Endodermal cell (in vitro differentiated cells): Measurements from ENCODE around the gene INSIG1. TPM values are rescaled to one million over a fixed set of nuclear protein-coding genes. Genes with fewer than 3 reads are reported as not detected.

Experiments
- DNase-seq: peaks from one replicate; pipeline ENCODE4 v3.0.0-alpha.2; 2017
- H3K27ac ChIP-seq: 2 replicates; pipeline ENCODE4 v1.5.1; 2013; ENCODE audit warnings: mild to moderate bottlenecking, low read depth, low read length, moderate library complexity
- H3K27me3 ChIP-seq: 2 replicates; pipeline ENCODE4 v1.6.1; 2013; ENCODE audit warnings: mild to moderate bottlenecking, low read length, moderate library complexity; ENCODE audit not compliant: insufficient read depth, control insufficient read depth, poor library complexity, severe bottlenecking
- H3K36me3 ChIP-seq: 2 replicates; pipeline ENCODE4 v1.7.0; 2013; ENCODE audit warnings: mild to moderate bottlenecking, low read length, moderate library complexity; ENCODE audit not compliant: control insufficient read depth, insufficient read depth
- H3K4me1 ChIP-seq: one replicate; pipeline ENCODE4 v1.7.0; 2013; ENCODE audit warnings: low read length; ENCODE audit not compliant: control insufficient read depth, insufficient read depth
- H3K4me3 ChIP-seq: 2 replicates; pipeline ENCODE4 v1.5.1; 2013; ENCODE audit warnings: mild to moderate bottlenecking, low read length, moderate library complexity
- H3K9ac ChIP-seq: 2 replicates; pipeline ENCODE4 v1.6.1; 2013; ENCODE audit warnings: mild to moderate bottlenecking, low read length, moderate library complexity; ENCODE audit not compliant: poor library complexity, severe bottlenecking; ENCODE audit errors: extremely low read depth
- H3K9me3 ChIP-seq: 2 replicates; pipeline ENCODE4 v1.6.1; 2013; ENCODE audit warnings: mild to moderate bottlenecking, low read length, moderate library complexity; ENCODE audit not compliant: control insufficient read depth
- H3K27ac Mint-ChIP-seq: 2 replicates; pipeline ENCODE4 v1.8.0; 2020; ENCODE audit warnings: mixed read lengths
- H3K27me3 Mint-ChIP-seq: 2 replicates; pipeline ENCODE4 v1.8.0; 2021; ENCODE audit warnings: mild to moderate bottlenecking, mixed read lengths; ENCODE audit not compliant: insufficient read depth
- H3K36me3 Mint-ChIP-seq: 2 replicates; pipeline ENCODE4 v1.8.0; 2020; ENCODE audit warnings: low read depth, mixed read lengths
- H3K4me1 Mint-ChIP-seq: 2 replicates; pipeline ENCODE4 v1.8.0; 2020; ENCODE audit warnings: mixed read lengths
- H3K4me3 Mint-ChIP-seq: 2 replicates; pipeline ENCODE4 v1.8.0; 2020; ENCODE audit warnings: mild to moderate bottlenecking, moderate library complexity, mixed read lengths
- H3K9me3 Mint-ChIP-seq: 2 replicates; pipeline ENCODE4 v1.8.0; 2020; ENCODE audit warnings: mild to moderate bottlenecking, mixed read lengths
- CTCF ChIP-seq: fragments of 200-600 bp; sonication (generic); conservative IDR thresholded peaks from 2 replicates; pipeline ENCODE4 v1.5.0; 2021; ENCODE audit warnings: antibody characterized with exemption, mild to moderate bottlenecking
- WGBS, 2 experiments: methylation state at CpG; one replicate each; pipeline versions ENCODE4 v1.1.5 to v1.1.7; 2013; ENCODE audit warnings: missing lambda C conversion rate in 2 of 2, mixed read lengths in 1 of 2; ENCODE audit not compliant: insufficient coverage in 1 of 2, insufficient read length in 1 of 2; 5-methylcytosine and 5-hydroxymethylcytosine counted together
- total RNA-seq, 2 donors: library from RNA; stranded (reverse); fragmentation: NEBNext Ultra II Directional in 1 of 2; extraction: Animal tissue kit (Norgen Biotek cat#: 25700) in 1 of 2; gene quantifications; 2 replicates in 1 of 2; 3 replicates in 1 of 2; pipeline ENCODE4 v1.2.1, GENCODE V29; 2021

The INSIG1 gene
- total RNA-seq, 2 donors from 2014 or later: 27.2 to 36.9 TPM

GRCh38 chr7:155283565-155284194 is 14.0 kb upstream of the INSIG1 start:
- H3K27me3 Mint-ChIP-seq: peaks cover 4% of the 10 kb centered on the region
- H3K4me1 Mint-ChIP-seq: peaks cover 3% of the 10 kb centered on the region
- no peaks in the 10 kb centered on the region for H3K27me3 ChIP-seq
- WGBS, 2 experiments: 80 to 100% methylated on average over 1 to 2 of the region's 2 CpGs
- no peak overlapping the region for H3K4me3 ChIP-seq
- no peak overlapping the region for H3K9ac ChIP-seq
- H3K9me3 Mint-ChIP-seq: no peaks in the 10 kb centered on the region
- no peaks in the 10 kb centered on the region for H3K36me3 Mint-ChIP-seq
- no peak for TF ChIP-seq CTCF
- H3K27ac ChIP-seq: no peak overlapping the region
- DNase-seq: no peak
- no peak overlapping the region for H3K27ac Mint-ChIP-seq
- H3K9me3 ChIP-seq: no peaks in the 10 kb centered on the region
- H3K36me3 ChIP-seq: no peaks in the 10 kb centered on the region
- H3K4me3 Mint-ChIP-seq: no peak overlapping the region
- H3K4me1 ChIP-seq: no peaks in the 10 kb centered on the region

GRCh38 chr7:155284496-155285274 is 13.0 kb upstream of the INSIG1 start:
- Mint-ChIP-seq H3K9me3 (no peaks in the 10 kb centered on the region), H3K36me3 (no peaks in the 10 kb centered on the region), H3K4me1 (peaks cover 4% of the 10 kb centered on the region), H3K4me3 (no peak overlapping the region), H3K27ac (no peak overlapping the region), H3K27me3 (peaks cover 5% of the 10 kb centered on the region)
- Histone ChIP-seq H3K27ac (no peak overlapping the region), H3K4me3 (no peak overlapping the region), H3K9ac (no peak overlapping the region), H3K27me3 (no peaks in the 10 kb centered on the region), H3K36me3 (no peaks in the 10 kb centered on the region), H3K9me3 (no peaks in the 10 kb centered on the region), H3K4me1 (no peaks in the 10 kb centered on the region)
- no peak for TF ChIP-seq CTCF
- DNase-seq: no peak
- WGBS, 2 experiments: 90 to 92% methylated on average over 6 to 10 of the region's 10 CpGs

- TF ChIP-seq CTCF: no peak
- no peak overlapping the region for H3K27ac Mint-ChIP-seq
- peaks cover 5% of the 10 kb centered on the region for H3K27me3 Mint-ChIP-seq
Observed at GRCh38 chr7:155285423-155285822, 12.3 kb upstream of the INSIG1 start.

More at GRCh38 chr7:155285423-155285822, 12.3 kb upstream of the INSIG1 start:
- H3K4me3 ChIP-seq: no peak overlapping the region
- no peak overlapping the region for H3K9ac ChIP-seq
- 90 to 99% methylated on average over 7 of the region's 7 CpGs for WGBS, 2 experiments
- H3K27ac ChIP-seq: no peak overlapping the region
- no peaks in the 10 kb centered on the region for H3K4me1 ChIP-seq
- no peaks in the 10 kb centered on the region for H3K36me3 Mint-ChIP-seq
- no peaks in the 10 kb centered on the region for H3K9me3 Mint-ChIP-seq
- no peaks in the 10 kb centered on the region for H3K9me3 ChIP-seq
- no peaks in the 10 kb centered on the region for H3K36me3 ChIP-seq
- peaks cover 4% of the 10 kb centered on the region for H3K4me1 Mint-ChIP-seq
- DNase-seq: no peak
- H3K27me3 ChIP-seq: no peaks in the 10 kb centered on the region
- H3K4me3 Mint-ChIP-seq: no peak overlapping the region
